HUDEP-2 (cell line): ENCODE data around the gene DNM2.
"Not testable (repeated sequence)": the region's sequence is repeated elsewhere in the genome, so short reads cannot be mapped to it uniquely, and the experiment has no call there.

Experiments used
- DNase-seq, 76 experiments: peaks; one replicate each; lab custom pipeline; 2025; ENCODE audit not compliant: unreplicated experiment in 76 of 76; lab: John Stamatoyannopoulos, UW

The DNM2 gene

GRCh38 chr19:10749435-10750384 lies 31.8 kb downstream of the DNM2 start:
- peak in 1 of 76 experiments; percentile 56 for DNase-seq

GRCh38 chr19:10751109-10751953 lies 33.5 kb downstream of the DNM2 start:
- DNase-seq, result no peak

- DNase-seq, result no peak
Measured at GRCh38 chr19:10752237-10752912, 34.5 kb downstream of the DNM2 start.

- no peak for DNase-seq
Measured at GRCh38 chr19:10752913-10753704, 35.2 kb downstream of the DNM2 start.

- no peak for DNase-seq
Measured at GRCh38 chr19:10756371-10756770, 38.5 kb downstream of the DNM2 start.

- DNase-seq, result no peak
Measured at GRCh38 chr19:10756791-10757190, 38.9 kb downstream of the DNM2 start.

- not testable (repeated sequence) for DNase-seq
Measured at GRCh38 chr19:10758050-10758449, 40.2 kb downstream of the DNM2 start.

GRCh38 chr19:10758978-10759377 lies 41.1 kb downstream of the DNM2 start:
- DNase-seq, result no peak

- peak in 1 of 76 experiments; percentile 11 for DNase-seq
Measured at GRCh38 chr19:10760273-10760944, 42.5 kb downstream of the DNM2 start.

- no peak for DNase-seq
Measured at GRCh38 chr19:10761443-10762250, 43.8 kb downstream of the DNM2 start.

- no peak for DNase-seq
Measured at GRCh38 chr19:10762656-10763055, 44.8 kb downstream of the DNM2 start.

- no peak for DNase-seq
Measured at GRCh38 chr19:10763411-10763810, 45.5 kb downstream of the DNM2 start.

- DNase-seq, result no peak
Measured at GRCh38 chr19:10763828-10764339, 46.0 kb downstream of the DNM2 start.

- no peak for DNase-seq
Measured at GRCh38 chr19:10764340-10764894, 46.5 kb downstream of the DNM2 start.

- DNase-seq, result no peak
Measured at GRCh38 chr19:10766049-10766623, 48.3 kb downstream of the DNM2 start.

- peak in 5 of 76 experiments; percentile 11 to 29 (median 21) for DNase-seq
Measured at GRCh38 chr19:10766671-10767201, 48.9 kb downstream of the DNM2 start.

- DNase-seq, result no peak
Measured at GRCh38 chr19:10767726-10768125, 49.8 kb downstream of the DNM2 start.

GRCh38 chr19:10768369-10768768 lies 50.5 kb downstream of the DNM2 start:
- no peak for DNase-seq
